ENCODE results near the gene WRAP73.

DNA sequence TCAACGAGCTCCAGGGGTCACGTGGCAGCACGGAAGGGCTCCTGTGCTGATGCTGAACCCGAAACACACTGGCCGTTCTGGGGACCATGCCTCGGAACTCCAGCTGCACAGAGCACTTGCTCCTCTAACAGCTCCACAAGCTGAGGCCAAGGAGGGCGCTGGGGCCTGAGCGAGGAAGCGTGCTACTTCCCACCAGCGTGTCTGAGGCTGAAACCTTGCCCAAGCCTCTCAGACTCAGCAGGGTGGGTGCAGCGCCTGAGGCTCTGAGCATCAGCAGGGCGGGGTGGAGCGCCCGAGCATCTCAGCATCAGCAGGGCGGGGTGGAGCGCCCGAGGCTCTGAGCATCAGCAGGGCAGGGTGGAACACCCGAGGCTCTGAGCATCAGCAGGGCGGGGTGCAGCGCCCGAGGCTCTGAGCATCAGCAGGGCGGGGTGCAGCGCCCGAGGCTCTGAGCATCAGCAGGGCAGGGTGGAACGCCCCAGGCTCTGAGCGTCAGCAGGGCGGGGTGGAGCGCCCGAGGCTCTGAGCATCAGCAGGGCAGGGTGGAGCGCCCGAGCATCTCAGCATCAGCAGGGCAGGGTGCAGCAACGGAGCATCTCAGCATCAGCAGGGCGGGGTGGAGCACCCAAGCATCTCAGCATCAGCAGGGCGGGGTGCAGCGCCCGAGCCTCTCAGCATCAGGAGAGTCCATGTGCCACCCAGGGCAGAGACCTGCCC lies 9.6 kb downstream of the WRAP73 start:
- TF ChIP-seq TCF12 (IDR thresholded peaks at IDR 0.05; ENCODE audit: low read depth) (no peak), EP300 (IDR thresholded peaks at IDR 0.05; ENCODE audit: borderline replicate concordance) (no peak), TAF1 (IDR thresholded peaks at IDR 0.05; ENCODE audit: low read depth) (no peak)

Data from Ishikawa (cell line).